Fibroblast of lung (primary cell): ENCODE measurements around the gene TRIM38.

Experiments used
- CTCF ChIP-seq, 2 donors: IDR thresholded peaks in 1 of 2; conservative IDR thresholded peaks in 1 of 2; 1 replicate in 1 of 2; 2 replicates in 1 of 2; pipeline ENCODE4 v1.5.1; 2011 to 2012; ENCODE audit warnings: low read length in 2 of 2, control low read depth in 1 of 2, inconsistent platforms in 1 of 2, low read depth in 1 of 2, mild to moderate bottlenecking in 1 of 2
- EZH2 ChIP-seq: IDR thresholded peaks from 2 replicates; pipeline ENCODE4 v1.5.1; 2012; ENCODE audit warnings: low read length, control low read depth, mild to moderate bottlenecking; ENCODE audit errors: missing control alignments

- TF ChIP-seq CTCF (conservative IDR thresholded peaks at IDR 0.05 in 1 of 2, IDR thresholded peaks at IDR 0.05 in 1 of 2; ENCODE audit: low read depth in 1 of 2, low read length in 2 of 2) (no peak), EZH2 (no peak)
Measured at GRCh38 chr6:26033085-26033940, 70.7 kb downstream of the TRIM38 start.
